Gastroesophageal sphincter (tissue), 3 donors: ENCODE results near the gene FKRP.

ENCODE experiments used
- POLR2A ChIP-seq, 2 donors: fragments of 450-650 bp; IDR thresholded peaks; one replicate each; pipeline ENCODE4 v1.6.1; 2017; ENCODE audit warnings: antibody characterized with exemption in 2 of 2, mild to moderate bottlenecking in 2 of 2, moderate library complexity in 1 of 2
- TF ChIP-seq, protein P1 (sequence below), 4 experiments: fragments of 200-600 bp in 2 of 4; fragments of 450-650 bp in 2 of 4; sonication (generic) in 1 of 4; IDR thresholded peaks; one replicate each; pipeline ENCODE4 v1.5.1; 2017 to 2019; ENCODE audit warnings: antibody characterized with exemption in 4 of 4, mild to moderate bottlenecking in 2 of 4, moderate library complexity in 2 of 4

DNA sequence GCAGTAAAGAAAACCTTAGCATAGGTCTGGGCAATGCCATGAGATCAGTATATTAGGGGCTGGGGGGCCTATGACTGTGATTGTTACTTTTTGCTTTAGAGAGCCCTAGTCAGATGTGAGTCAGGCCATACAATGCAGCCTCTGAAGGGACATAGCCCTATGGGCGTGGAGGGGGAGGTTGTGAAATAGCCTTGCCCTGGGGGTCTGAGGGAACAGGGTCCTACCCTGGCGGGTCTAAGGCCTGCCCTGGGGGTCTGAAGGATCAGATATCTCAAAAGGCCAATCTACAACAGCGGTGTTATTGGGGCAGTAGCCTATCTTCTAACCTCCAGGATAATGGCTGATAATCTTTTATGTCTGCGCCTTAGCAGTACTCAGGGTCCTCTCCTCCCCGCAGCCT, 56.3 kb downstream of the FKRP start:
- no peak for TF ChIP-seq POLR2A (IDR thresholded peaks at IDR 0.05)
- TF ChIP-seq, protein P1, sequence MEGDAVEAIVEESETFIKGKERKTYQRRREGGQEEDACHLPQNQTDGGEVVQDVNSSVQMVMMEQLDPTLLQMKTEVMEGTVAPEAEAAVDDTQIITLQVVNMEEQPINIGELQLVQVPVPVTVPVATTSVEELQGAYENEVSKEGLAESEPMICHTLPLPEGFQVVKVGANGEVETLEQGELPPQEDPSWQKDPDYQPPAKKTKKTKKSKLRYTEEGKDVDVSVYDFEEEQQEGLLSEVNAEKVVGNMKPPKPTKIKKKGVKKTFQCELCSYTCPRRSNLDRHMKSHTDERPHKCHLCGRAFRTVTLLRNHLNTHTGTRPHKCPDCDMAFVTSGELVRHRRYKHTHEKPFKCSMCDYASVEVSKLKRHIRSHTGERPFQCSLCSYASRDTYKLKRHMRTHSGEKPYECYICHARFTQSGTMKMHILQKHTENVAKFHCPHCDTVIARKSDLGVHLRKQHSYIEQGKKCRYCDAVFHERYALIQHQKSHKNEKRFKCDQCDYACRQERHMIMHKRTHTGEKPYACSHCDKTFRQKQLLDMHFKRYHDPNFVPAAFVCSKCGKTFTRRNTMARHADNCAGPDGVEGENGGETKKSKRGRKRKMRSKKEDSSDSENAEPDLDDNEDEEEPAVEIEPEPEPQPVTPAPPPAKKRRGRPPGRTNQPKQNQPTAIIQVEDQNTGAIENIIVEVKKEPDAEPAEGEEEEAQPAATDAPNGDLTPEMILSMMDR (IDR thresholded peaks at IDR 0.05) = no peak
